GM13976 (cell line): ENCODE data around the gene NTRK2.
A peak's percentile ranks its signal among the peaks of the same experiment; 100 is the strongest.

Experiments used
- DNase-seq: peaks from one replicate; pipeline ENCODE4 v3.0.0; 2012; ENCODE audit warnings: low spot score
- CTCF ChIP-seq: IDR thresholded peaks from 2 replicates; pipeline ENCODE4 v1.5.1; 2012; ENCODE audit warnings: borderline replicate concordance, mild to moderate bottlenecking; ENCODE audit not compliant: insufficient read depth; ENCODE audit errors: extremely low read depth, missing control alignments, control extremely low read depth
- in situ Hi-C: fragments of 300-500 bp; cut with MboI; formaldehyde crosslinking; loops from one replicate; pipeline ENCODE4 v1.12.0; 2022; ENCODE audit warnings: low sequenced_read_pairs, mixed read lengths, inconsistent platforms; ENCODE audit not compliant: unreplicated experiment

NTRK2 gene

GRCh38 chr9:85009251-85009650 lies 339.7 kb downstream of the NTRK2 start:
- in situ Hi-C loops, result no loop called here
- no peak for TF ChIP-seq CTCF
- peak; percentile 29 for DNase-seq

DNA sequence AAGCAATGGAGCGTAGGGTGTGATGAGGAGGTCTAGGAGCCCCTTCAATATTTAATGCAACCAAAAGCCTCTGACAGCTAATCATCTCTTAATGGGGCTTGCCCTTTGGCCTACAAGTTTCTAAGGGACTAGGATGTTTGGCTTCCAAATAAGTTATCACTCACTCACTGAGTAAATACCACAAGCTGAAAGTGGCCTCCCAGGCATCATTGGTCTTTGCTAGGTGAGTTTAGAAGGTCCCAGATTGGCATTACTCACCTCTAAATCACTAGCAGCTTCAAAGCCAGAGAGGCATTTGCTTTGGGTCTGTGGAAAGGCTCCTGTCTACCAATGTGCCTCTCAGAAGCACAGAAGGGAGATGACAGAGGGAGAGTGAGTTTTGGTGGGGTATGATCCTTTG lies 344.2 kb downstream of the NTRK2 start:
- in situ Hi-C loops, result no loop called here
- no peak for TF ChIP-seq CTCF
- DNase-seq, result no peak

DNA sequence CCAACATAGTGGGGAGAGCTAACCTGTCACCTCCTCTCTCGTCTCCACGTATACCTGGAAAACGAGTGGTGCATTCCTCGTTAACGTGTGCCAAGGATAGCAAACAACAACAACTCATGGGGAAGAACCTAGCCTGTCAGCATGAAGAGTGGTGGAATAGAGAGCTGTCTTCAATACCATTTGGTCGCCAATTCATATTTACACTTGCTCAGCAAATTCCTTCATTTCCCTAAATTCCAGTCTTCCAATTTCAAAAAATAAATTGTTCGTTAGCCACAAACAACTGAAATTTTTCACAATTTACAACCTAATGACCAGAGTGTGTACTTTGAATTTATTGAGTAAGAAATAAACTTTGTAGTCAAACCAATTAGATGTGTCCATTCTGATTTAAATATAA lies 344.8 kb downstream of the NTRK2 start:
- no peak for TF ChIP-seq CTCF
- no peak for DNase-seq
- in situ Hi-C loops, result no loop called here

- TF ChIP-seq CTCF, result no peak
- no peak for DNase-seq
- in situ Hi-C loops, result no loop called here
Observed at GRCh38 chr9:85016384-85017006, 347.0 kb downstream of the NTRK2 start.

DNA sequence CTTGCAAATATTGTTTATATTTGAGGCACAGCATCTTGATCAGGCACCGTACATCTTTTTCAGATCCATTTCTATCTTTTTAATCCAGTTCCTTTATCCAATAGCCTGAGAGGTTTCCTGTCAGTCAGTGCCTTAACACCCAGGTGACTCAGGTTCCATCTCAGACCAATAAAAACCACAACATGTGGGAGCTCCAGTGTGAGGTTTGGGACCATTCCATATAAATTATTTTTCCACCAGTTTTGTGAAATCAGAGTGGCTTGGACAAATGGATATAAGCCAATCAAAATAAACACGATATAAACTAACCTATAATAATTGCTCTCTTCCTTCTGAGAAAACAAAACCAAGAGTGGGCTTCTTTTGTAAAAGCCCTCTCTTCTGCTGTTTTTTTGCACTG lies 351.3 kb downstream of the NTRK2 start:
- no peak for TF ChIP-seq CTCF
- in situ Hi-C loops, result no loop called here
- no peak for DNase-seq

GRCh38 chr9:85021686-85022085 lies 352.2 kb downstream of the NTRK2 start:
- in situ Hi-C loops, result no loop called here
- DNase-seq, result no peak
- TF ChIP-seq CTCF, result no peak
